GM18868 (cell line): ENCODE results near the gene BICRA.
"Not testable (repeated sequence)": the region's sequence is repeated elsewhere in the genome, so short reads cannot be mapped to it uniquely, and the experiment has no call there.

Source experiments
- ATAC-seq: cut with Tn5 transposase; IDR thresholded peaks from one replicate; pipeline ENCODE4 v1.9.1; 2021; ENCODE audit warnings: mild to moderate bottlenecking, moderate library complexity; ENCODE audit not compliant: unreplicated experiment

The BICRA gene

DNA sequence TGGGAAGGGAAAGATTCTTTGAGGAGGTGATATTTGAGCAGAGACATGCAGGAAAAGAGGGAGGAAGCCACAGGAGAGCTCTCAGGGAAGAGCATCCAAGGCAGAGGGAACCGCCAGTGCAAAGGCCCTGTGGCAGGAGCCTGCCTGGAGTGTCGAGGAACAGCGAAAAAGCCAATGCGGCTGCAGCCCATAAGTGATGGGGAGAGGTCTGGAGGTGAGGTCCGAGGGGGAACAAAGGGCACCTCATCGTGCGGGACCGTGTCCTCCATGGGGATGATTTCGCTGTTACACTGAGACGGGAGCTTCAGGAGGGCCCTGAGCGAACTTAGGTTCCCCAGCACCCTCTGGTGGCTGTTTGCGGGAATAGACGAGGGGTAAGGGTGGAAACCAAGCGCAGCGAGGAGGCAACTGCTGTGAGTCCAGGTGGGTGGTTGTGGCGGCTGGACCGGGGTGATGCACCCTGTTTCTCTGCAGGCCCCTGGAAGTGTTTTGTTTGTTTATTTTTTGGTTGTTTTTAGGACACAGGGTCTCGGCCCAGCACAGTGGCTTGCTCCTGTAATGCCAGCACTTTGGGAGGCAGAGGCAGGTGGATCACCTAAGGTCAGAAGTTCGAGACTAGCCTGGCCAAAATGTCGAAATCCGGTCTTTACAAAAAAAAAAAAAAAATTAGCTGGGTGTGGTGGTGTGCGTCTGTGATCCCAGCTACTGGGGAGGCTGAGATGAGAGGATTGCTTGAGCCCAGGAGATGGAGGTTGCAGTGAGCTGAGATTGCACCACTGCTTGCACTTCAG, 98.4 kb downstream of the BICRA start:
- no peak for ATAC-seq

DNA sequence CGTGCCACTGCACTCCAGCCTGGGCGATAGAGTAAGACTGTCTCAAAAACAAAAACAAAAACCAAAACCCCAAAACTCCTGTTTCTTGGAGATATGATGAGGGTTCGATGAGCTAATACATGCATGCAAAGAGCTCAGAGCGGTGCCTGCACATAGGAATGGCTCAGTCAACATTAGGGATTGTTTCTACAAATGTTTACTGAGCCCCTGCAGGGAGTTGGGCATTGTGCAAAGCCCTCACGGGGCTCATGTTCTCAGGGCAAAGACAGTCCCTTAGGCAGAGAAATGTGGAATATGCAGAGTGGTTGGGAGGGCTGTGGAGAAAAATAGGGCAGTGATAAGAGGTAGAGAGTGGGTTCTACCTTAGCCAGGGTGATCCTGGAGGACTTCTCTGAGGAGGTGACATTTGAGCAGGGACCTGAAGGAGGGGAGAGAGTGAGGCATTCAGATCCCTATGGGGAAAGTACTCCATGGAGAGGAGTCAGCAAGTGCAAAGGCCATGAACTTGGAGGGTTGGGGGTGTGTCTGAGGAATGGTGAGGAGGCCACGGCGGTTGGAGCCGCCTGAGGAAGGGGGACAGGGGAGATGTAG, 102.8 kb downstream of the BICRA start:
- no peak for ATAC-seq

- no peak for ATAC-seq
Measured at GRCh38 chr19:47713046-47714021, 104.4 kb downstream of the BICRA start, which contains the start of gene EHD2. Gene EHD2 (plus strand): TSS chr19:47713422. CDS start chr19:47716613, 3,191 bp downstream.

- ATAC-seq = no peak
Measured at GRCh38 chr19:47714339-47714738, 105.4 kb downstream of the BICRA start.

GRCh38 chr19:47714855-47715254, 105.9 kb downstream of the BICRA start:
- not testable (repeated sequence) for ATAC-seq

DNA sequence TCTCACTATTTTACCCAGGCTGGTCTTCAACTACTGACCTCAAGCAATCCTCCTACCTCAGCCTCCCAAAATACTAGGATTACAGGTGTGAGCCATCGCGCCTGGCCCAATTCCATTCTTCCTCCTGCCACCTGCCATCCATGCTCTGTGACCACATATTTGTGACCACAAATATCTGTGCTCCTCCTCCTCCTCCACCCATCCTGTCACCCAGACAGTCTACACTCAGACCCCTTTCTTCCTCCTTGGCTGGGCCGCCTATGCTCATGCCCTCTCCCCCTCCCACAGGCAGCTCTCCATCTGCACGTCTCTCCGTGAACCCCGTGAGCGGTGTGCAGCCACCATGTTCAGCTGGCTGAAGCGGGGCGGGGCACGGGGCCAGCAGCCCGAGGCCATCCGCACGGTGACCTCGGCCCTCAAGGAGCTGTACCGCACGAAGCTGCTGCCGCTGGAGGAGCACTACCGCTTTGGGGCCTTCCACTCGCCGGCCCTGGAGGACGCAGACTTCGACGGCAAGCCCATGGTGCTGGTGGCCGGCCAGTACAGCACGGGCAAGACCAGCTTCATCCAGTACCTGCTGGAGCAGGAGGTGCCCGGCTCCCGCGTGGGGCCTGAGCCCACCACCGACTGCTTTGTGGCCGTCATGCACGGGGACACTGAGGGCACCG, 107.5 kb downstream of the BICRA start:
- no peak for ATAC-seq

DNA sequence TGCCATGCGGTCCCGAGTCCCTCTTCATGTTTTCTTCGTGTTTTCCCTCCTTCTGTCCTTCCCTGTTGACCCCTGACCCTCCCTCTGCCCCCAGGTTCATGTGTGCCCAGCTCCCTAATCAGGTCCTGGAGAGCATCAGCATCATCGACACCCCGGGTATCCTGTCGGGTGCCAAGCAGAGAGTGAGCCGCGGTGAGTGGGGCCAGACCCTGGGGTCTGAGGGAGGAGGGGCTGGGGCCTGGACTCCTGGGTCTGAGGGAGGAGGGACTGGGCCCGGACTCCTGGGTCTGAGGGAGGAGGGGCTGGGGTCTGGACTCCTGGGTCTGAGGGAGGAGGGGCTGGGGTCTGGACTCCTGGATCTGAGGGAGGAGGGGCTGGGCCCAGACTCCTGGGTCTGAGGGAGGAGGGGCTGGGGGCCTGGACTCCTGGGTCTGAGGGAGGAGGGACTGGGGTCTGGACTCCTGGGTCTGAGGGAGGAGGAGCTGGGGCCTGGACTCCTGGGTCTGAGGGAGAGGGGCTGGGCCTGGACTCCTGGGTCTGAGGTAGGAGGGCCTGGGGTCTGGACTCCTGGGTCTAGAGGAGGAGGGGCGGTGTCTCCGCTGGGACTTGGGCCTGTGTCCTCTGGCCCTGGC, 109.6 kb downstream of the BICRA start:
- ATAC-seq = not testable (repeated sequence)

GRCh38 chr19:47719047-47719859, 110.3 kb downstream of the BICRA start:
- no peak for ATAC-seq

GRCh38 chr19:47720669-47721422, 111.9 kb downstream of the BICRA start:
- no peak for ATAC-seq

- no peak for ATAC-seq
Measured at GRCh38 chr19:47723581-47723940, 114.6 kb downstream of the BICRA start.

DNA sequence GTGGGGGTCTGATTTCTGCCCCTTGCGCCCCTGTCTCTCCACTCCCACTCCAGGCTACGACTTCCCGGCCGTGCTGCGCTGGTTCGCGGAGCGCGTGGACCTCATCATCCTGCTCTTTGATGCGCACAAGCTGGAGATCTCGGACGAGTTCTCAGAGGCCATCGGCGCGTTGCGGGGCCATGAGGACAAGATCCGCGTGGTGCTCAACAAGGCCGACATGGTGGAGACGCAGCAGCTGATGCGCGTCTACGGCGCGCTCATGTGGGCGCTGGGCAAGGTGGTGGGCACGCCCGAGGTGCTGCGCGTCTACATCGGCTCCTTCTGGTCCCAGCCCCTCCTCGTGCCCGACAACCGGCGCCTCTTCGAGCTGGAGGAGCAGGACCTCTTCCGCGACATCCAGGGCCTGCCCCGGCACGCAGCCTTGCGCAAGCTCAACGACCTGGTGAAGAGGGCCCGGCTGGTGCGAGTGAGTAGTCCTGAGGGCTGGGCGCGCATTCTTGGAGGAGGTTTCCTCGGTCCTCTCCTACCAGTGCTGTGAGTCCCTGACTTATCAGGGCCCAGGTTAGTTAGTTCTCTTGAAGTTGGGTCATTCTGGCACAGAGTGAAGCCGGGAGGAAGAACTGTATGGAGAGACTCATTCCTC, 116.9 kb downstream of the BICRA start:
- no peak for ATAC-seq

GRCh38 chr19:47726467-47726866, 117.5 kb downstream of the BICRA start:
- no peak for ATAC-seq

DNA sequence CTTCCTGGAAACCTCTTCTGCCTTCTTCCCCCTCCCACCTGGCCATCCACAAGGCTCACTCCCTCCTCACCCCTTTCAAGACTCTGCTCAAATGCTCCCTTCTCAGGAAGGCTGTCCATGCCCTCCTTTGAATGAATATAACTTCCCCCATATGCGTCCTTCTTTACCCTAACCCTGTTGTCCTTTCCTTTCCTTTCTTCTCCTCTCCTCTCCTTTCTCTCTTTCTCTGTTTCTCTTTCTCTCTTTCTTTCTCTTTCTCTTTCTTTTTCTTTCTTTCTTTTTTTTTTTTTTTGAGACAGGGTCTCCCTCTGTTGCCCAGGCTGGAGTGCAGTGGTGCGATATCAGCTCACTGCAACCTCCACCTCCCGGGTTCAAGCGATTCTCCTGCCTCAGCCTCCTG, 119.4 kb downstream of the BICRA start:
- not testable (repeated sequence) for ATAC-seq

- ATAC-seq = no peak
Measured at GRCh38 chr19:47729468-47729798, 120.5 kb downstream of the BICRA start.

DNA sequence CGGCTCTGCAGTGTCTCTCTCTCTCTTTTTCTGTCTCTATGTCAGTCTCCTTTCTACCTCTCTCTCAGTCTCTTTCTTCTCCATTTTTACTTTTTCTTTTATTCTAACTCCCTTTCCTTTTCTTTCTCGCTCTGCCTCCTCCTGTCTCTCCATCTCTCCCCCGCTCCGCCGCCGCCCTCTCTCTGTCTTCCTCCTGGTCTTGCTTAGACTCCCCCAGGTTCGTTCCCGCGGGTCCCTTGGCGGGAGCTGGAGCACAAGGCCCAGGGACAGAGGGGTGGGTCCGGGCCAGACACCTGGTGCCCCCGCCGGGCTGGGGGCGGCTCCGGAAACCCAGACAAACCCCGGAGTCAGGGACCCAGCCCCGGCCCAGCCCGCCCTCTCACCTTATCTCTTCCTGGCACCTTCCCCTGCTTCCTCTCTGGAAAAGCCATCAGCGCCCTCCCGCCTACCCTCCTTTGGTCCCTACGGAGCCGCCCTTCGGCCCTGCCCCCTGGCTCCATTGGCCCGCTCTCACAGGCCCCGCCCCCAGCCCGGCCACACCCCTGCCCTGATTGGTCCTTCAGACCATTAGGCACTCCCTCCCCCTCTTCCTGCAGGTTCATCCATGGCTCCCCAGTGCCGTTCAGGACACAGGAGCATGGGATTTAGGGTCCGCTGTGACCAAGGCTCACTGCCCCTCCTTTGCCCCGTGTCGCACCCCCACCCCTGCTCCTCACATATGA, 121.0 kb downstream of the BICRA start:
- ATAC-seq = no peak

- no peak for ATAC-seq
Measured at GRCh38 chr19:47730521-47730889, 121.6 kb downstream of the BICRA start.

- ATAC-seq = no peak
Measured at GRCh38 chr19:47730910-47731309, 122.0 kb downstream of the BICRA start.

- no peak for ATAC-seq
Measured at GRCh38 chr19:47735131-47735530, 126.2 kb downstream of the BICRA start.
